SK-N-SH (cell line): Measurements from ENCODE around the gene KCNN3. TPM values are rescaled to one million over a fixed set of nuclear protein-coding genes. Genes with fewer than 3 reads are reported as not detected.

Experiments
- CTCF ChIA-PET: fragments of 300-600, 350-600 bp; formaldehyde crosslinking; extraction: SDS; loops from one replicate; lab custom pipeline; 2021; lab: Yijun Ruan, JAX
- POLR2A ChIA-PET: fragments of 350-600 bp; sonication (Branson Sonifier 250); formaldehyde crosslinking; extraction: SDS; loops from one replicate; lab custom pipeline; 2020; ENCODE audit warnings: antibody characterized with exemption, inconsistent platforms; lab: Yijun Ruan, JAX
- DNase-seq: peaks from one replicate; pipeline ENCODE4 v3.0.0; 2012
- H2AFZ ChIP-seq: fragments of 200-600 bp; sonication (generic); 2 replicates; pipeline ENCODE4 v1.8.1; 2016; ENCODE audit warnings: antibody characterized with exemption, mild to moderate bottlenecking, low read depth
- H3F3A ChIP-seq: fragments of 200-600 bp; sonication (generic); replicated peaks from 2 replicates; pipeline ENCODE3; 2016; ENCODE audit warnings: antibody characterized with exemption, mild to moderate bottlenecking; ENCODE audit not compliant: insufficient read depth
- H3K27ac ChIP-seq, 2 experiments: fragments of 200-500 bp in 1 of 2; fragments of 200-600 bp in 1 of 2; sonication (Bioruptor generic) in 1 of 2; sonication (generic), shearing (Covaris generic) in 1 of 2; 2 replicates each; pipeline versions ENCODE4 v1.5.1 to v1.6.1; 2014 to 2016; ENCODE audit warnings: low read depth in 2 of 2, inconsistent platforms in 1 of 2, low read length in 1 of 2, mild to moderate bottlenecking in 1 of 2, mixed read lengths in 1 of 2
- H3K27me3 ChIP-seq: fragments of 200-600 bp; sonication (generic), shearing (Covaris generic); 2 replicates; pipeline ENCODE4 v1.6.1; 2016; ENCODE audit warnings: mixed run types; ENCODE audit not compliant: insufficient read depth
- H3K36me3 ChIP-seq, 2 experiments: fragments of 200-500 bp in 1 of 2; fragments of 200-600 bp in 1 of 2; sonication (Bioruptor generic) in 1 of 2; sonication (generic) in 1 of 2; replicated peaks in 1 of 2; 2 replicates each; pipeline versions ENCODE3 to v1.5.1; 2014 to 2016; ENCODE audit warnings: low read length in 1 of 2, mild to moderate bottlenecking in 1 of 2; ENCODE audit not compliant: insufficient read depth in 2 of 2, control insufficient read depth in 1 of 2
- H3K4me1 ChIP-seq, 2 experiments: fragments of 200-500 bp in 1 of 2; fragments of 200-600 bp in 1 of 2; sonication (Bioruptor generic) in 1 of 2; sonication (generic), shearing (Covaris generic) in 1 of 2; 2 replicates each; pipeline versions ENCODE4 v1.5.1 to v1.6.1; 2014 to 2016; ENCODE audit warnings: low read depth in 1 of 2, low read length in 1 of 2, mixed run types in 1 of 2; ENCODE audit not compliant: insufficient read depth in 2 of 2, control insufficient read depth in 1 of 2
- H3K4me2 ChIP-seq: fragments of 200-600 bp; sonication (generic), shearing (Covaris generic); 2 replicates; pipeline ENCODE4 v1.6.1; 2017; ENCODE audit warnings: mixed run types
- H3K4me3 ChIP-seq, 2 experiments: fragments of 200-500 bp in 1 of 2; fragments of 200-600 bp in 1 of 2; sonication (Bioruptor generic) in 1 of 2; sonication (generic), shearing (Covaris generic) in 1 of 2; 2 replicates each; pipeline versions ENCODE4 v1.5.1 to v1.8.1; 2014 to 2016; ENCODE audit warnings: low read depth in 2 of 2, inconsistent platforms in 1 of 2, low read length in 1 of 2, mild to moderate bottlenecking in 1 of 2, mixed read lengths in 1 of 2, moderate library complexity in 1 of 2
- H3K79me2 ChIP-seq: fragments of 200-600 bp; sonication (generic); 2 replicates; pipeline ENCODE4 v1.8.1; 2017; ENCODE audit warnings: mild to moderate bottlenecking; ENCODE audit not compliant: insufficient read depth
- H3K9ac ChIP-seq: fragments of 200-600 bp; sonication (generic); 2 replicates; pipeline ENCODE4 v1.6.1; 2017; ENCODE audit warnings: mixed run types
- H3K9me2 ChIP-seq: fragments of 200-600 bp; sonication (generic); 2 replicates; pipeline ENCODE4 v1.6.1; 2017; ENCODE audit warnings: mixed run types
- H3K9me3 ChIP-seq: fragments of 200-600 bp; sonication (generic); 2 replicates; pipeline ENCODE4 v1.6.1; 2017; ENCODE audit warnings: mixed run types, mild to moderate bottlenecking, moderate library complexity
- H4K20me1 ChIP-seq: fragments of 200-600 bp; sonication (generic); 2 replicates; pipeline ENCODE4 v1.6.1; 2017; ENCODE audit warnings: mild to moderate bottlenecking, mixed run types; ENCODE audit not compliant: insufficient read depth
- ELF1 ChIP-seq: IDR thresholded peaks from 2 replicates; pipeline ENCODE4 v1.4.0; 2012
- EZH2phosphoT487 ChIP-seq: fragments of 200-600 bp; sonication (generic); IDR thresholded peaks from 2 replicates; pipeline ENCODE4 v1.6.1; 2017; ENCODE audit warnings: low read depth, mixed run types, mild to moderate bottlenecking, antibody characterized with exemption, moderate library complexity, borderline replicate concordance
- FOSL2 ChIP-seq: IDR thresholded peaks from 2 replicates; pipeline ENCODE4 v1.4.0; 2012; ENCODE audit warnings: low read depth, mild to moderate bottlenecking, moderate library complexity, borderline replicate concordance
- FOXJ3 ChIP-seq: sonication (generic); formaldehyde crosslinking; IDR thresholded peaks from 2 replicates; pipeline ENCODE4 v1.5.1; 2020; ENCODE audit warnings: mild to moderate bottlenecking, missing genetic modification reagents
- FOXM1 ChIP-seq: IDR thresholded peaks from 2 replicates; pipeline ENCODE4 v1.4.0; 2012; ENCODE audit warnings: low read depth, mild to moderate bottlenecking
- JUND ChIP-seq: IDR thresholded peaks from 2 replicates; pipeline ENCODE4 v1.4.0; 2012
- MXI1 ChIP-seq: IDR thresholded peaks from 2 replicates; pipeline ENCODE4 v1.6.1; 2012; ENCODE audit warnings: mild to moderate bottlenecking, low read depth, low read length, improper control_type of control experiment
- NFIC ChIP-seq: IDR thresholded peaks from 2 replicates; pipeline ENCODE4 v1.4.0; 2012; ENCODE audit warnings: borderline replicate concordance
- RAD21 ChIP-seq: IDR thresholded peaks from 2 replicates; pipeline ENCODE4 v1.6.1; 2012; ENCODE audit warnings: mild to moderate bottlenecking, low read length
- SIN3A ChIP-seq: IDR thresholded peaks from 2 replicates; pipeline ENCODE4 v1.6.1; 2012; ENCODE audit warnings: low read depth, mild to moderate bottlenecking, low read length, moderate library complexity, borderline replicate concordance
- TAF1 ChIP-seq: IDR thresholded peaks from 2 replicates; pipeline ENCODE4 v1.6.1; 2012; ENCODE audit warnings: low read depth, mild to moderate bottlenecking, low read length, moderate library complexity, borderline replicate concordance
- TEAD4 ChIP-seq: IDR thresholded peaks from 2 replicates; pipeline ENCODE4 v1.4.0; 2012; ENCODE audit warnings: mild to moderate bottlenecking, borderline replicate concordance; ENCODE audit not compliant: insufficient read depth
- WGBS: methylation state at CpG from one replicate; pipeline ENCODE4 v1.1.6; 2017; ENCODE audit warnings: low lambda C conversion rate; 5-methylcytosine and 5-hydroxymethylcytosine counted together
- polyA plus RNA-seq, 3 experiments: library from polyadenylated mRNA; depleted of rRNA; stranded (reverse); fragments of >200 nt; gene quantifications; 2 replicates each; pipeline ENCODE4 v1.2.3, GENCODE V29; 2012
- TF ChIP-seq, protein P1 (sequence below): fragments of 200-600 bp; sonication (generic); IDR thresholded peaks from 2 replicates; pipeline ENCODE4 v1.6.1; 2017; ENCODE audit warnings: antibody characterized with exemption, mild to moderate bottlenecking, moderate library complexity

Gene KCNN3
- polyA plus RNA-seq, 1 of the 3 experiments (the other 2 are of a cell fraction): 0.16 TPM

DNA sequence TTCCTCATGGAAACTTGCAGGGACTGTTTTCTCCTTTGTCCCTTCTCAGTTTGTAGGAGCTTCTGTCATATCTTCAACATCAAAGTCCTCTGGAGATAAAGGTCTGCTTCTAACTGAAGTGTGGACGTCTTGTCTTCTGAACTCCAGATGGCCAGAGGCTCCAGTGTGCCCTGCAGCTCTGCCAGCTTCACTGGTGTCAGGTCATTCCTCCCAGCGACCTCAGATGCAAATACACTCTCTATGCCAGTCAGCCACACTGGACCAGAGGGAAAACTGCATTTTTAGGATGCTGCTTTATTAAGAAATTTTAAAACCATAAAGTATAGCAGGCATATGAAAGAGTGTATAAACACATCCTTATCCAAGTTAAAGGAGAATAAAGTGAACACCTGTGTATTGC is 183.6 kb downstream of the KCNN3 start:
- WGBS: 0% methylated on average over 2 of the region's 2 CpGs

DNA sequence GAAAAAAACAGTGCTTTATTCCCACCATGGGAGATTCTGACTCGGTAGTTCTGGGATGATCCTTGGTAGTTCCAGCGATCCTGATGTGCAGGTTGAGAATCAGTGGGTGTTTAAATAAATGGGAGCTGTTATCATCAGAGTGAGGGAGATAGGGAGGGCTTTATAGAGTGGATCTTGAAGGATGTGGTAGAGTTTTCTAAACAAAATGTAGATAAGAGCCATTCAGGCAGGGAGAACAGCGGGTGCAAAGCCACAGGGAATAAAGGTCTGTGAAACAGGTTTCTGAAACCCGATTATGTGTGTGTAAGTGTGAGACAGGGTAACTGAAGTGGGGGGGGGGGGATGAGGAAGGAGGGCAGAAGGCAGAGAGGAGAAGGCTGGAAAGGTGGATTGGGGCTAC is 186.3 kb downstream of the KCNN3 start:
- Histone ChIP-seq H3K9me3 (no peaks in the 10 kb centered on the region), H3K27me3 (peaks cover 12% of the 10 kb centered on the region), H3K79me2 (no peaks in the 10 kb centered on the region), H4K20me1 (no peaks in the 10 kb centered on the region), H3K4me3 (no peak overlapping the region), H3K9ac (no peak overlapping the region), H3K36me3 (no peaks in the 10 kb centered on the region), H3F3A (no peaks in the 10 kb centered on the region), H3K27ac (no peak overlapping the region), H2AFZ (no peak overlapping the region), H3K4me1 (no peaks in the 10 kb centered on the region; a peak in 1 of 4 replicates), H3K9me2 (no peaks in the 10 kb centered on the region), H3K4me2 (no peak overlapping the region)
- 64% methylated on average over 3 of the region's 4 CpGs for WGBS
- CTCF ChIA-PET: interaction anchor here (0.6 to 1.9 kb wide), 3 partner anchors 14 to 77 kb away, joined by 3 to 9 read pairs (median 7); no protein-coding TSS in a partner anchor
- DNase-seq: no peak
- POLR2A ChIA-PET: no interaction called here
- TF ChIP-seq RAD21 (no peak), ELF1 (no peak), SIN3A (no peak)

More for the DNA sequence above, 183.6 kb downstream of the KCNN3 start:
- Histone ChIP-seq H3K4me2 (no peak overlapping the region), H3K9me3 (no peaks in the 10 kb centered on the region), H3K27me3 (peaks cover 12% of the 10 kb centered on the region), H3K9me2 (no peaks in the 10 kb centered on the region), H3F3A (no peaks in the 10 kb centered on the region), H3K4me1 (no peaks in the 10 kb centered on the region; a peak in 1 of 4 replicates), H4K20me1 (no peaks in the 10 kb centered on the region), H3K4me3 (no peak overlapping the region), H3K9ac (no peak overlapping the region), H3K36me3 (no peaks in the 10 kb centered on the region), H3K27ac (no peak overlapping the region), H2AFZ (no peak overlapping the region), H3K79me2 (no peaks in the 10 kb centered on the region)
- TF ChIP-seq FOXM1 (no peak), FOSL2 (no peak), EZH2phosphoT487 (no peak), NFIC (no peak), FOXJ3 (CRISPR knock-in tag) (no peak), MXI1 (no peak), TEAD4 (no peak), TAF1 (no peak), JUND (no peak)
- TF ChIP-seq, protein P1, sequence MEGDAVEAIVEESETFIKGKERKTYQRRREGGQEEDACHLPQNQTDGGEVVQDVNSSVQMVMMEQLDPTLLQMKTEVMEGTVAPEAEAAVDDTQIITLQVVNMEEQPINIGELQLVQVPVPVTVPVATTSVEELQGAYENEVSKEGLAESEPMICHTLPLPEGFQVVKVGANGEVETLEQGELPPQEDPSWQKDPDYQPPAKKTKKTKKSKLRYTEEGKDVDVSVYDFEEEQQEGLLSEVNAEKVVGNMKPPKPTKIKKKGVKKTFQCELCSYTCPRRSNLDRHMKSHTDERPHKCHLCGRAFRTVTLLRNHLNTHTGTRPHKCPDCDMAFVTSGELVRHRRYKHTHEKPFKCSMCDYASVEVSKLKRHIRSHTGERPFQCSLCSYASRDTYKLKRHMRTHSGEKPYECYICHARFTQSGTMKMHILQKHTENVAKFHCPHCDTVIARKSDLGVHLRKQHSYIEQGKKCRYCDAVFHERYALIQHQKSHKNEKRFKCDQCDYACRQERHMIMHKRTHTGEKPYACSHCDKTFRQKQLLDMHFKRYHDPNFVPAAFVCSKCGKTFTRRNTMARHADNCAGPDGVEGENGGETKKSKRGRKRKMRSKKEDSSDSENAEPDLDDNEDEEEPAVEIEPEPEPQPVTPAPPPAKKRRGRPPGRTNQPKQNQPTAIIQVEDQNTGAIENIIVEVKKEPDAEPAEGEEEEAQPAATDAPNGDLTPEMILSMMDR: no peak
- peak; percentile 27 for DNase-seq
- ChIA-PET CTCF (interaction anchor here (0.9 to 1.0 kb wide), 2 partner anchors 22 to 192 kb away, joined by 3 read pairs; no protein-coding TSS in a partner anchor), POLR2A (no interaction called here)
